ENCODE measurements around the gene DIRAS1. TPM values are rescaled to one million over a fixed set of nuclear protein-coding genes. Genes with fewer than 3 reads are reported as not detected.
A peak's percentile ranks its signal among the peaks of the same experiment; 100 is the strongest.

DIRAS1 gene
- total RNA-seq, 1 experiment from 2014 or later = 7.8 TPM

GRCh38 chr19:2700660-2701360 lies 20.4 kb downstream of the DIRAS1 start:
- DNase-seq = no peak
- H3K4me1 Mint-ChIP-seq = peaks cover 12 to 17% of the 10 kb centered on the region in 2 experiments
- no peaks in the 10 kb centered on the region for H4K20me1 ChIP-seq (ENCODE audit: control insufficient read depth, insufficient read depth, insufficient read length)
- H3K56ac ChIP-seq (ENCODE audit: insufficient read length, low read depth, low read length) = no peak overlapping the region
- no peak overlapping the region for H2BK12ac ChIP-seq (ENCODE audit: insufficient read length, low read depth, low read length)
- H3K27ac Mint-ChIP-seq = peak overlapping the region in 1 of 3 experiments; percentile 33; a peak in 1 of 7 replicates
- no peak overlapping the region for H3K14ac ChIP-seq (ENCODE audit: insufficient read depth, low read length)
- H3K18ac ChIP-seq (ENCODE audit: insufficient read length, low read depth, low read length) = no peak overlapping the region
- H4K8ac ChIP-seq (replicated peaks; ENCODE audit: insufficient read length, low read depth, low read length) = no peak overlapping the region
- TF ChIP-seq CTCF (conservative IDR thresholded peaks at IDR 0.05) = no peak
- peaks cover 29% of the 10 kb centered on the region for H3K27me3 Mint-ChIP-seq (ENCODE audit: low read depth)
- H2BK5ac ChIP-seq (ENCODE audit: insufficient read length, low read length) = no peak overlapping the region
- no peak overlapping the region for H2BK120ac ChIP-seq (ENCODE audit: low read depth, low read length, poor library complexity, severe bottlenecking)
- H3T11ph ChIP-seq (ENCODE audit: low read length) = no peak overlapping the region
- H4K91ac ChIP-seq (ENCODE audit: insufficient read length, low read depth, low read length) = no peak overlapping the region
- H3K9ac ChIP-seq (ENCODE audit: extremely low read depth, insufficient read length, low read length) = no peak overlapping the region
- H3K4me3 Mint-ChIP-seq = peak overlapping the region; percentile 78 to 95; a peak in 4 of 5 replicates
- H2AK5ac ChIP-seq (ENCODE audit: insufficient read length, low read length) = no peak overlapping the region
- no peaks in the 10 kb centered on the region for H3K79me2 ChIP-seq (ENCODE audit: insufficient read depth, low read length)
- no CpG with 5 or more reads among the region's 26 CpGs for WGBS (ENCODE audit: extremely low coverage, insufficient read length, low lambda C conversion rate)
- no peaks in the 10 kb centered on the region; a peak in 1 of 7 replicates for H3K36me3 Mint-ChIP-seq (ENCODE audit: insufficient read depth in 1 of 3, low read depth in 3 of 3)
- H3K4ac ChIP-seq (ENCODE audit: low read depth, low read length) = no peak overlapping the region
- no peak overlapping the region for H2BK20ac ChIP-seq (ENCODE audit: low read depth, low read length, poor library complexity, severe bottlenecking)
- peaks cover 6% of the 10 kb centered on the region; the same call in 1 of the 2 replicates for H3K27me3 ChIP-seq (ENCODE audit: insufficient read depth, low read length)
- no peak overlapping the region for H2BK15ac ChIP-seq (ENCODE audit: low read depth, low read length)
- peaks cover 7% of the 10 kb centered on the region for H3K23me2 ChIP-seq (ENCODE audit: insufficient read length, low read depth, low read length, poor library complexity, severe bottlenecking)
- peak overlapping the region; percentile 98 for H3K4me2 ChIP-seq (ENCODE audit: insufficient read depth, insufficient read length, low read length)
- H3K23ac ChIP-seq (ENCODE audit: insufficient read length, low read depth, low read length) = no peak overlapping the region
- no peaks in the 10 kb centered on the region for H3K9me3 Mint-ChIP-seq
- H3K79me1 ChIP-seq (ENCODE audit: insufficient read depth, low read depth, low read length, poor library complexity, severe bottlenecking) = no peaks in the 10 kb centered on the region
- H3K9me3 ChIP-seq (ENCODE audit: control insufficient read depth, low read depth, low read length) = no peaks in the 10 kb centered on the region
- no peak overlapping the region for H3K27ac ChIP-seq (ENCODE audit: insufficient read length, low read depth, low read length)
- no peak overlapping the region for H2AFZ ChIP-seq (ENCODE audit: low read length)
- no peak overlapping the region for H4K5ac ChIP-seq (ENCODE audit: insufficient read length, low read depth, low read length)
- no peaks in the 10 kb centered on the region for H3K4me1 ChIP-seq (ENCODE audit: insufficient read depth, low read length)

Measured in H9 (cell line).